Left renal pelvis (tissue), 4 donors: Measurements from ENCODE around the gene ACADS. TPM values are rescaled to one million over a fixed set of nuclear protein-coding genes. Genes with fewer than 3 reads are reported as not detected.

ENCODE experiments used
- DNase-seq, 4 donors: peaks; one replicate each; pipeline ENCODE4 v3.0.0-alpha.2; 2013; ENCODE audit warnings: low read depth in 4 of 4, low spot score in 3 of 4
- polyA plus RNA-seq, 4 donors: library from polyadenylated mRNA; unstranded; fragments of 120-200 nt; gene quantifications; one replicate each; pipeline ENCODE4 v1.2.1, GENCODE V29; 2013; ENCODE audit not compliant: insufficient read length in 4 of 4

ACADS gene
- polyA plus RNA-seq, 4 donors = 7.1 to 25.5 (median 15.8) TPM

- DNase-seq = no peak
Measured at GRCh38 chr12:120783197-120783596, 57.6 kb downstream of the ACADS start.

GRCh38 chr12:120784804-120785203 lies 59.2 kb downstream of the ACADS start:
- no peak for DNase-seq

DNA sequence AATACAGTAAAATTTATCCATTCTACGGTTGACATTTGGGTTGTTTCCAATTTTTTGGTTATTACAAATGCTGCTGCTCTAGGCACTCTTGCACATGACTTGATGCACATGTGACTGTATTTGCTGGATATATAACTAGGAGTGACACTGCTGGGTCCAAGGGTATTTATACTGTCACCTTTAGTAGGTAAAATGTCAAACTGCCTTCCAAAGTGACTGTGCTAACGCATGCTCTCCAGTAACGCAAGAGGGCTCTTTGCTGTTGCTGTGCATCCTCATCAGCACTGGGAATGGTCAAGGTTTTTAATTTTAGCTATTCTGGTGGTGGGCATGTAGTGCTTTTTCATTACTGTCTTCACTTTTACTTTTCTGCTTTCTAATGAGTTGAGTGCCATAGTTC lies 62.3 kb downstream of the ACADS start:
- no peak for DNase-seq

Other genes with a start within 250 kb of the ACADS start
- 100 to 1,000 TPM; 450 to 544 (median 503) TPM for gene DYNLL1, start 229.7 kb upstream of the ACADS start, polyA plus RNA-seq
- gene COQ5, start 196.7 kb upstream of the ACADS start, polyA plus RNA-seq = 10 to 100 TPM; 34.8 to 70.0 (median 64.7) TPM
- gene RNF10, start 191.5 kb upstream of the ACADS start, polyA plus RNA-seq = 100 to 1,000 TPM; 167 to 293 (median 198) TPM
- gene POP5, start 144.4 kb upstream of the ACADS start, polyA plus RNA-seq = 10 to 100 TPM; 32.9 to 57.6 (median 45.6) TPM
- 1 to 10 TPM; 2.3 to 6.6 (median 4.9) TPM for gene CABP1, start 85.2 kb upstream of the ACADS start, polyA plus RNA-seq
- gene MLEC, start 38.7 kb upstream of the ACADS start, polyA plus RNA-seq = 100 to 1,000 TPM; 119 to 199 (median 153) TPM
- 10 to 100 TPM; 35.3 to 73.6 (median 68.8) TPM for gene UNC119B, start 15.4 kb upstream of the ACADS start, polyA plus RNA-seq
- 10 to 100 TPM; 73.1 to 93.3 (median 85.5) TPM for gene SPPL3, start 178.5 kb downstream of the ACADS start, polyA plus RNA-seq